ENCODE measurements around the gene ZNF407.

DNA sequence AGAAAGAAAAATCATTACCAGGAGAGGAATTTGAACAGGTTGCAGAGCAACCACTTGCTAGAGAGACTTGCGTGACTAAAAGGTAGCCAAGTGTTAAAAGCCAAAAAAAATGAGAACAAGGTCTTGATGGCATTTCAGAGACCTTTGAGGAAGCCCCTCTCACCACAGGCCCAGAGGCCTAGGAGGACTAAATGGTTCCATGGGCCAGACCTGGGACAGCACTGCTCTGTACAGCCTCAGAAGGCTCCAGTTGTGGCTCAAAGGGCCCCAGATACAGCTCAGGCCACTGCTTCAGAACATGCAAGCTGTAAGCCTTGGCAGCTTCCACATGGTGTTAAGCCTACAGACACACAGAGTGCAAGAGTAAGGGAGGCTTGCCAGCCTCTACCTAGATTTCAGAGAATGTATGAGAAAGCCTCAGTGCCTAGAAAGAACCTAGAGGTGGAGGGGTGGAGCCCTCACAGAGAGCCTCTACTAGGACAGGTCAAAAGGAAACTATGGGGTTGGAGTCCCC, 48.0 kb upstream of the ZNF407 start:
- TF ChIP-seq, protein P1, sequence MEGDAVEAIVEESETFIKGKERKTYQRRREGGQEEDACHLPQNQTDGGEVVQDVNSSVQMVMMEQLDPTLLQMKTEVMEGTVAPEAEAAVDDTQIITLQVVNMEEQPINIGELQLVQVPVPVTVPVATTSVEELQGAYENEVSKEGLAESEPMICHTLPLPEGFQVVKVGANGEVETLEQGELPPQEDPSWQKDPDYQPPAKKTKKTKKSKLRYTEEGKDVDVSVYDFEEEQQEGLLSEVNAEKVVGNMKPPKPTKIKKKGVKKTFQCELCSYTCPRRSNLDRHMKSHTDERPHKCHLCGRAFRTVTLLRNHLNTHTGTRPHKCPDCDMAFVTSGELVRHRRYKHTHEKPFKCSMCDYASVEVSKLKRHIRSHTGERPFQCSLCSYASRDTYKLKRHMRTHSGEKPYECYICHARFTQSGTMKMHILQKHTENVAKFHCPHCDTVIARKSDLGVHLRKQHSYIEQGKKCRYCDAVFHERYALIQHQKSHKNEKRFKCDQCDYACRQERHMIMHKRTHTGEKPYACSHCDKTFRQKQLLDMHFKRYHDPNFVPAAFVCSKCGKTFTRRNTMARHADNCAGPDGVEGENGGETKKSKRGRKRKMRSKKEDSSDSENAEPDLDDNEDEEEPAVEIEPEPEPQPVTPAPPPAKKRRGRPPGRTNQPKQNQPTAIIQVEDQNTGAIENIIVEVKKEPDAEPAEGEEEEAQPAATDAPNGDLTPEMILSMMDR (conservative IDR thresholded peaks at IDR 0.05; ENCODE audit: low read depth, low read length), result no peak
- no peak for TF ChIP-seq EZH2 (IDR thresholded peaks at IDR 0.05; ENCODE audit: borderline replicate concordance, low read depth, low read length, poor library complexity, severe bottlenecking)

Data from A673 (cell line).